Suprapubic skin (tissue), 4 donors: ENCODE data around the gene CDC42EP5. TPM values are rescaled to one million over a fixed set of nuclear protein-coding genes. Genes with fewer than 3 reads are reported as not detected.
A peak's percentile ranks its signal among the peaks of the same experiment; 100 is the strongest.

Source experiments
- DNase-seq, 2 donors: peaks; one replicate each; pipeline ENCODE4 v3.0.0-alpha.2; 2019; ENCODE audit warnings: low spot score in 2 of 2
- H3K27ac ChIP-seq: fragments of 200-600 bp; sonication (generic); one replicate; pipeline ENCODE4 v1.5.1; 2019
- H3K27me3 ChIP-seq: fragments of 200-600 bp; sonication (generic); one replicate; pipeline ENCODE4 v1.5.1; 2019
- H3K36me3 ChIP-seq: fragments of 200-600 bp; sonication (generic); one replicate; pipeline ENCODE4 v1.5.1; 2019
- H3K4me1 ChIP-seq: fragments of 200-600 bp; sonication (generic); one replicate; pipeline ENCODE4 v1.5.1; 2019
- H3K4me3 ChIP-seq: fragments of 200-600 bp; sonication (generic); one replicate; pipeline ENCODE4 v1.5.1; 2019; ENCODE audit warnings: mild to moderate bottlenecking
- H3K9me3 ChIP-seq: fragments of 200-600 bp; sonication (generic); one replicate; pipeline ENCODE4 v1.5.1; 2019
- EP300 ChIP-seq: sonication (generic); formaldehyde crosslinking; IDR thresholded peaks from one replicate; pipeline ENCODE4 v1.6.1; 2017; ENCODE audit warnings: antibody characterized with exemption
- POLR2A ChIP-seq, 2 donors: fragments of 450-650 bp; IDR thresholded peaks; one replicate each; pipeline ENCODE4 v1.6.1; 2017; ENCODE audit warnings: antibody characterized with exemption in 2 of 2, mild to moderate bottlenecking in 2 of 2, moderate library complexity in 2 of 2
- POLR2AphosphoS5 ChIP-seq, 3 donors: sonication (generic); formaldehyde crosslinking; IDR thresholded peaks; one replicate each; pipeline ENCODE4 v1.6.1; 2017; ENCODE audit warnings: antibody characterized with exemption in 3 of 3
- WGBS: methylation state at CpG from one replicate; pipeline ENCODE4 v1.1.5; 2018; 5-methylcytosine and 5-hydroxymethylcytosine counted together
- total RNA-seq, 4 donors: library from RNA; depleted of rRNA; stranded (reverse); fragments of >200 nt; gene quantifications; one replicate each; pipeline ENCODE4 v1.1.0, GENCODE V29; 2016
- TF ChIP-seq, protein P1 (sequence below), 2 donors: fragments of 200-600 bp in 1 of 2; fragments of 450-650 bp in 1 of 2; sonication (generic) in 1 of 2; IDR thresholded peaks; one replicate each; pipeline ENCODE4 v1.5.1; 2016 to 2019; ENCODE audit warnings: antibody characterized with exemption in 2 of 2, mild to moderate bottlenecking in 1 of 2, moderate library complexity in 1 of 2

Gene CDC42EP5, protein sequence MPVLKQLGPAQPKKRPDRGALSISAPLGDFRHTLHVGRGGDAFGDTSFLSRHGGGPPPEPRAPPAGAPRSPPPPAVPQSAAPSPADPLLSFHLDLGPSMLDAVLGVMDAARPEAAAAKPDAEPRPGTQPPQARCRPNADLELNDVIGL
- 1 to 10 TPM; 4.2 to 9.4 (median 5.5) TPM for total RNA-seq

DNA sequence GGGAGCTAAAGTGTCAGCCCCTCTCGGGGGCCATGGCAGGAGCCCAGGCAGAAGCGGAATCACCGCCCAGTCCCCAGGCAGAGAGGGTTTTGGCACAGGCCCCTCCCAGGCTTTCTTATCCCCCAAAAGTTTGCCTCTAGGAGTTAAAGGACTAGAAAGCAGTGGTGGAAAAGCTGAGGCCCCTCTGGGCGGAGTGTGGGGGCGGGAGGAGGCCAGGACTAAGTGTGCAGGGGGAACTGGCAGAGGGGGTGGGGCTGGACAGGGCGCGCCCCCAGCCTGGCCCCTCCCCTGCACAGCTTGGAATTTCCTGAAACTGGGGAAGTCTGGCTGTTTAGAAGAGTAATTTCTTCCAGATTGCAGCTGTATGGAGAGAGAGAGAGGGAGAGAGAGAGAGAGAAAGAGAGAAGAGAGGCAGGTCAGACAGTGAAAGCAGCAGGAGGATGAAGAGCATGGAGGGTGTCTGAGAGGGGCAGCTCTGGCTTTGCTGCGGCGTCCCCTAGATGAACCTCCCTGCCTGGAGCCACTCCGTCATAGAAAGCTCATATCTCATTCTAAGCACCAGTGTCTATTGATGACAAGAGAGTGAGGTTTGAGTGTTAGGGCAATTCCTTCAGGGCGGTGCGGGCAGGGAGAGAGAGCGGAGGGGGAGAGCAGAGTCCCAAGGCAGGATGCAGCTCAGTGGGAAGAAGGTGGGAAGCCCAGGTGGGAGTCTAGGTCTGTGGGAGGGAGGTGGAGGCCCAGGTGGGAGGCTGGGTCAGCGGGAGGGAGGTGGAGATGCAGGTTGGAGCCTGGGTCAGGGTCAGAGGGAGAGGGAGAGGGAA, at the start of gene CDC42EP5:
TSS of gene CDC42EP5 (minus strand) at position 226 of the 821 bp plus-strand sequence. CDS start 7,749 bp downstream, outside the sequence.
- Histone ChIP-seq H3K27ac (peak within 1 kb of the TSS; percentile 60), H3K27me3 (no peaks in the 10 kb centered on the region), H3K9me3 (no peaks in the 10 kb centered on the region), H3K4me1 (peaks cover 38% of the 10 kb centered on the region), H3K36me3 (no peaks in the 10 kb centered on the region), H3K4me3 (peak within 1 kb of the TSS; percentile 38)
- WGBS = 8% methylated on average over 14 of the region's 14 CpGs
- DNase-seq = peak; percentile 83 to 86
- TF ChIP-seq POLR2A (IDR thresholded peaks at IDR 0.05) (no peak), POLR2AphosphoS5 (IDR thresholded peaks at IDR 0.05) (no peak), EP300 (no peak)
- TF ChIP-seq, protein P1, sequence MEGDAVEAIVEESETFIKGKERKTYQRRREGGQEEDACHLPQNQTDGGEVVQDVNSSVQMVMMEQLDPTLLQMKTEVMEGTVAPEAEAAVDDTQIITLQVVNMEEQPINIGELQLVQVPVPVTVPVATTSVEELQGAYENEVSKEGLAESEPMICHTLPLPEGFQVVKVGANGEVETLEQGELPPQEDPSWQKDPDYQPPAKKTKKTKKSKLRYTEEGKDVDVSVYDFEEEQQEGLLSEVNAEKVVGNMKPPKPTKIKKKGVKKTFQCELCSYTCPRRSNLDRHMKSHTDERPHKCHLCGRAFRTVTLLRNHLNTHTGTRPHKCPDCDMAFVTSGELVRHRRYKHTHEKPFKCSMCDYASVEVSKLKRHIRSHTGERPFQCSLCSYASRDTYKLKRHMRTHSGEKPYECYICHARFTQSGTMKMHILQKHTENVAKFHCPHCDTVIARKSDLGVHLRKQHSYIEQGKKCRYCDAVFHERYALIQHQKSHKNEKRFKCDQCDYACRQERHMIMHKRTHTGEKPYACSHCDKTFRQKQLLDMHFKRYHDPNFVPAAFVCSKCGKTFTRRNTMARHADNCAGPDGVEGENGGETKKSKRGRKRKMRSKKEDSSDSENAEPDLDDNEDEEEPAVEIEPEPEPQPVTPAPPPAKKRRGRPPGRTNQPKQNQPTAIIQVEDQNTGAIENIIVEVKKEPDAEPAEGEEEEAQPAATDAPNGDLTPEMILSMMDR (IDR thresholded peaks at IDR 0.05) = no peak

DNA sequence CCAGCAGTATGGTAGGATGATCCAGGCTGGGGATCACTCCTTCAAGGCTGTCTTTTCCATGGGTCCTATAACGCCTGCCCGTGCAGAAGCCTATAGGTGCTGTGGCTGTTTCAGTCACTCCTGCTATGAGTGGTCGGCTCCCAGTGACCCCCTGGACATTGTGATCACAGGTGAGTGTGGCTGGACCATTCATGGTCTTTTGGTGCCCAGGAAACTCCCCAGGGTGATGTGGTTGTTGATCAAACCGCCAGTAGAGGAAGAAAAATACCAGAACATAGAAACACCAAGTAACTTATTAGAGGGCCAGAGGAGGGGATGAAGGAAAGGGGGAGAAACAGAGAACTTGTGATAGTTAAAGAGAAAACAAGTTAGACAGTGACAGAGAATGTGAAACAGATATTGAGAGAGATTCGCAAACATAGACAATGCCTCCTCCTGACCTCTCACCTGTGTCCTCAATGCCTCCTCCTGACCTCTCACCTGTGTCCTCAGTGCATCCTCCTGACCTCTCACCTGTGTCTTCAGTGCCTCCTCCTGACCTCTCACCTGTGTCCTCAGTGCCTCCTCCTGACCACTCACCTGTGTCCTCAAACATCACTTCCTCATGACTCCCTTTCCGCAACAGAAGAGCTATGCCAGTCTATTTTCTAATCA, 48.9 kb upstream of the CDC42EP5 start:
- no peak for DNase-seq
- Histone ChIP-seq H3K4me1 (no peaks in the 10 kb centered on the region), H3K36me3 (no peaks in the 10 kb centered on the region), H3K27me3 (peaks cover 17% of the 10 kb centered on the region), H3K9me3 (no peaks in the 10 kb centered on the region), H3K27ac (no peak overlapping the region), H3K4me3 (no peak overlapping the region)
- 71% methylated on average over 6 of the region's 6 CpGs for WGBS
- TF ChIP-seq EP300 (no peak), POLR2A (IDR thresholded peaks at IDR 0.05) (no peak), POLR2AphosphoS5 (IDR thresholded peaks at IDR 0.05) (no peak)
- TF ChIP-seq, protein P1 (IDR thresholded peaks at IDR 0.05) = no peak

DNA sequence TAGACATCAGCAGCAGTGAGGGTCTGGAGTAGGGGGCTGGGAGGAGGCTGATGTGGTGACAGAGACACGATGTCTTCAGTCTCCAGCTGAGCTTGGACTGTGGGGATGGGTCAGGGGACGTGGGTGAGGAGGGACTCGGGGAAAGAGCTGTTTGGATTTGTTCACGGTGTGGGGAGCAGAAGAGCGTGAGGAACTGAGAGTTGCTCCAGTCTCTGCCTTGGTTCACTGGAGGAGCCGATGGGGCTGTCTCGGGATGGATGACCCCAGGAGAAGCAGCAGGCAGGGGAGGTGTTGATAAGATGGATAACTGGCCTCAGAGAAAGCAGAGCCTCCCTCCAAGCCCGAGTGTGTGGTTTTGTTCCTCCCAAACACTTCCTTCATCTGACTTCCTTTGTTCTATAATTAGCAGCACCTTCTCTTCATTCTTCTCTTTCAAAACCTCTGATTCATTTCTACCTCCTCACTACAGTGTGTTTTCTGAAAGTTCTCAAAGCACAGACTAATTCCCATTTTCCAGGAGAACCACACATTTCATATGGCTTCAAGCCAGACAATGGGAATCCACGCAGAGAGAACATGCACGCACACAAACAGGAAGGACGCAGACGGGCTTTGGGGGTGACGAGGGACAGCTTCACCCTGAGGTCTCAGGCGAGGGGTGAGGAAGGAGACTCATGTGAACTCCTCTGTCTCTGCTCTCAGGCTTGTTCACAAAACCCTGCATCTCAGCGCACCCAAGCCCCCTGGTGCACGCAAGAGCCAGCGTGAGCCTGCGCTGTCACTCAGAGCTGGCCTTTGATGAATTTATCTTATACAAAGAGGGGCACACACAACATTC, 48.1 kb upstream of the CDC42EP5 start:
- WGBS = 63% methylated on average over 18 of the region's 18 CpGs
- no peaks in the 10 kb centered on the region for H3K36me3 ChIP-seq
- no peak for DNase-seq
- no peaks in the 10 kb centered on the region for H3K9me3 ChIP-seq
- no peak overlapping the region for H3K4me3 ChIP-seq
- H3K4me1 ChIP-seq = no peaks in the 10 kb centered on the region
- H3K27me3 ChIP-seq = peaks cover 17% of the 10 kb centered on the region
- TF ChIP-seq, protein P1 (IDR thresholded peaks at IDR 0.05) = no peak
- no peak for TF ChIP-seq EP300
- no peak overlapping the region for H3K27ac ChIP-seq

DNA sequence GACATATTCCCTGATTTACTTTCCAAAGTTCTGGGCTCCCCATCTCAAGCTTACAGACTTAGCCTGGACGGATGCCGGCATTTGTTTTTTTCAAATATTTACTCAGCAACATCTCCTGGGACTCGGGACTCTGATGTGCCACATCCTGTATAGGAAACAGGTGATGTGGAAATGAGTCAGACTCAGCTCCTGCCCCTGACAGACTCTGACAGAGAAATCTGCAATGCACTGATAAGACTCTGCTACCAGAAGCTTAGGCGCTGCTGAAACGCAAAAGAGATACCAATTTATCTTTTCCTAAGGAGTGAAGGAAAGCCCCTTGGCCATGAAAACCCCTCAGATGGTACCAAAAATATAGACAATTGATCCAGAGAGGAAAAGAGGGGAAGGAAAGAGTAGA, 45.7 kb upstream of the CDC42EP5 start:
- no peaks in the 10 kb centered on the region for H3K9me3 ChIP-seq
- DNase-seq = no peak
- no peaks in the 10 kb centered on the region for H3K4me1 ChIP-seq
- no peak overlapping the region for H3K4me3 ChIP-seq
- H3K27me3 ChIP-seq = peaks cover 23% of the 10 kb centered on the region
- 65% methylated on average over 5 of the region's 5 CpGs for WGBS
- no peak overlapping the region for H3K27ac ChIP-seq
- H3K36me3 ChIP-seq = no peaks in the 10 kb centered on the region
- no peak for TF ChIP-seq POLR2A (IDR thresholded peaks at IDR 0.05)
- no peak for TF ChIP-seq POLR2AphosphoS5 (IDR thresholded peaks at IDR 0.05)
- TF ChIP-seq EP300 = no peak
- TF ChIP-seq, protein P1 (IDR thresholded peaks at IDR 0.05) = no peak
